H1 (cell line): ENCODE data around the gene PDYN. TPM values are rescaled to one million over a fixed set of nuclear protein-coding genes. Genes with fewer than 3 reads are reported as not detected.

ENCODE experiments used
- CTCF ChIP-seq, 3 experiments: IDR thresholded peaks; 1 replicate in 2 of 3; 2 replicates in 1 of 3; pipeline versions ENCODE4 v1.5.1 to v1.6.1; 2011; ENCODE audit warnings: low read length in 3 of 3, mild to moderate bottlenecking in 3 of 3, inconsistent platforms in 2 of 3, low read depth in 1 of 3, moderate library complexity in 1 of 3; ENCODE audit not compliant: insufficient read depth in 1 of 3; ENCODE audit errors: control extremely low read depth in 1 of 3
- E2F6 ChIP-seq: IDR thresholded peaks from 2 replicates; pipeline ENCODE4 v1.6.1; 2012; ENCODE audit warnings: inconsistent platforms
- GTF2F1 ChIP-seq: IDR thresholded peaks from 2 replicates; pipeline ENCODE4 v1.6.1; 2012; ENCODE audit warnings: low read depth, low read length, improper control_type of control experiment, borderline replicate concordance
- RFX5 ChIP-seq: IDR thresholded peaks from 2 replicates; pipeline ENCODE4 v1.6.1; 2011; ENCODE audit warnings: low read depth, low read length, improper control_type of control experiment, borderline replicate concordance
- SP2 ChIP-seq: IDR thresholded peaks from 2 replicates; pipeline ENCODE4 v1.6.1; 2012; ENCODE audit warnings: mild to moderate bottlenecking, low read length, inconsistent platforms
- polyA plus RNA-seq, 7 experiments: library from polyadenylated mRNA; depleted of rRNA in 3 of 7; stranded (reverse) in 5 of 7; unstranded in 2 of 7; fragments of >200 nt in 5 of 7; fragments of 200-250 nt in 2 of 7; gene quantifications; 1 replicate in 5 of 7; 2 replicates in 1 of 7; 4 replicates in 1 of 7; pipeline versions ENCODE4 v1.2.1 to v1.2.3, GENCODE V29; 2011 to 2013; ENCODE audit warnings: missing spikeins in 2 of 7, mixed read lengths in 2 of 7
- total RNA-seq: library from RNA; stranded (reverse); fragmentation: NEBNext Ultra II Directional; extraction: Animal tissue kit (Norgen Biotek cat#: 25700); gene quantifications from 2 replicates; pipeline ENCODE4 v1.2.1, GENCODE V29; 2021

Gene PDYN
- total and polyA plus RNA-seq, 2 of the 8 experiments (the other 6 are each of a cell fraction or from before 2014, with no cell fraction given) = 0.54 to 0.60 TPM

- TF ChIP-seq CTCF (IDR thresholded peaks at IDR 0.05; ENCODE audit: control extremely low read depth in 1 of 3, insufficient read depth in 1 of 3, low read depth in 1 of 3, low read length in 3 of 3) = no peak
- no peak for TF ChIP-seq GTF2F1
- no peak for TF ChIP-seq SP2
- TF ChIP-seq E2F6 = no peak
- TF ChIP-seq RFX5 = no peak
- TF ChIP-seq, all 59 proteins: peak for 0
Observed at GRCh38 chr20:1994627-1995026, 769 bp upstream of the PDYN start (continued).
